LNCAP (cell line): Measurements from ENCODE around the gene CORO2B.
A peak's percentile ranks its signal among the peaks of the same experiment; 100 is the strongest.

Experiments used
- CTCF ChIP-seq: fragments of 450-650 bp; IDR thresholded peaks from 2 replicates; pipeline ENCODE4 v1.5.1; 2017; ENCODE audit warnings: mild to moderate bottlenecking

Gene CORO2B

GRCh38 chr15:68556139-68556990 lies 22.4 kb upstream of the CORO2B start:
- no peak for TF ChIP-seq CTCF

- no peak for TF ChIP-seq CTCF
These were observed 21.1 kb upstream of the CORO2B start for GRCh38 chr15:68557469-68558317.

- no peak for TF ChIP-seq CTCF
These were observed 20.2 kb upstream of the CORO2B start for GRCh38 chr15:68558318-68559305.

GRCh38 chr15:68559345-68560310 lies 19.2 kb upstream of the CORO2B start:
- TF ChIP-seq CTCF = peak; percentile 96

GRCh38 chr15:68560501-68561113 lies 18.2 kb upstream of the CORO2B start:
- TF ChIP-seq CTCF = no peak

GRCh38 chr15:68561171-68561900 lies 17.5 kb upstream of the CORO2B start:
- no peak for TF ChIP-seq CTCF
